NCI-H2029 treated with DMSO at 0.1 percent for 48 hours (cell line): ENCODE results near the gene EML6.
A peak's percentile ranks its signal among the peaks of the same experiment; 100 is the strongest.

Source experiments
- DNase-seq: peaks from one replicate; lab custom pipeline; 2025; lab: John Stamatoyannopoulos, UW

Gene EML6

GRCh38 chr2:54999182-54999581 is 275.7 kb downstream of the EML6 start:
- no peak for DNase-seq

GRCh38 chr2:55000341-55000740 is 276.9 kb downstream of the EML6 start:
- no peak for DNase-seq

- DNase-seq: no peak
Observed at GRCh38 chr2:55001716-55002115, 278.3 kb downstream of the EML6 start.

- no peak for DNase-seq
Observed at GRCh38 chr2:55003706-55004639, 280.5 kb downstream of the EML6 start.

GRCh38 chr2:55006306-55006705 is 282.8 kb downstream of the EML6 start:
- no peak for DNase-seq

- no peak for DNase-seq
Observed at GRCh38 chr2:55009277-55010060, 286.0 kb downstream of the EML6 start.

GRCh38 chr2:55010149-55010591 is 286.7 kb downstream of the EML6 start:
- peak; percentile 7 for DNase-seq

- no peak for DNase-seq
Observed at GRCh38 chr2:55010915-55011314, 287.5 kb downstream of the EML6 start.

- no peak for DNase-seq
Observed at GRCh38 chr2:55011831-55012671, 288.6 kb downstream of the EML6 start.

- no peak for DNase-seq
Observed at GRCh38 chr2:55012672-55013484, 289.4 kb downstream of the EML6 start.

- DNase-seq: no peak
Observed at GRCh38 chr2:55013936-55014335, 290.5 kb downstream of the EML6 start.

- DNase-seq: no peak
Observed at GRCh38 chr2:55014962-55015939, 291.8 kb downstream of the EML6 start.

- DNase-seq: no peak
Observed at GRCh38 chr2:55017428-55017827, 294.0 kb downstream of the EML6 start.

- DNase-seq: no peak
Observed at GRCh38 chr2:55017880-55018279, 294.4 kb downstream of the EML6 start.

GRCh38 chr2:55018619-55019018 is 295.2 kb downstream of the EML6 start:
- no peak for DNase-seq

- DNase-seq: no peak
Observed at GRCh38 chr2:55019526-55020258, 296.2 kb downstream of the EML6 start.
